Neuronal stem cell (in vitro differentiated cells): ENCODE results near the gene PCBP3.

Experiments
- DNase-seq: peaks from one replicate; pipeline ENCODE4 v3.0.0-alpha.2; 2013; ENCODE audit warnings: low spot score
- H2AFZ ChIP-seq: one replicate; pipeline ENCODE4 v1.6.1; 2013; ENCODE audit warnings: mild to moderate bottlenecking, low read length, inconsistent platforms
- H2AK5ac ChIP-seq: 2 replicates; pipeline ENCODE4 v1.6.1; 2013; ENCODE audit warnings: low read depth, mild to moderate bottlenecking, inconsistent platforms, low read length, moderate library complexity, mixed read lengths
- H2BK120ac ChIP-seq: 2 replicates; pipeline ENCODE4 v1.6.1; 2013; ENCODE audit warnings: low read depth, mild to moderate bottlenecking, inconsistent platforms, low read length, moderate library complexity, mixed read lengths
- H2BK12ac ChIP-seq: one replicate; pipeline ENCODE4 v1.6.1; 2013; ENCODE audit warnings: low read length, inconsistent platforms
- H2BK15ac ChIP-seq: 2 replicates; pipeline ENCODE4 v1.6.1; 2013; ENCODE audit warnings: mild to moderate bottlenecking, low read length, inconsistent platforms, mixed read lengths
- H2BK5ac ChIP-seq: one replicate; pipeline ENCODE4 v1.6.1; 2013; ENCODE audit warnings: inconsistent platforms, mild to moderate bottlenecking, low read length, moderate library complexity
- H3K14ac ChIP-seq: one replicate; pipeline ENCODE4 v1.6.1; 2013; ENCODE audit warnings: low read length, inconsistent platforms
- H3K18ac ChIP-seq: 2 replicates; pipeline ENCODE4 v1.6.1; 2013; ENCODE audit warnings: low read length, inconsistent platforms
- H3K23ac ChIP-seq: 2 replicates; pipeline ENCODE4 v1.6.1; 2013; ENCODE audit warnings: low read depth, mild to moderate bottlenecking, mixed read lengths, low read length, inconsistent platforms; ENCODE audit not compliant: poor library complexity
- H3K27ac ChIP-seq: replicated peaks from 3 replicates; pipeline ENCODE4 v1.5.1; 2013; ENCODE audit warnings: low read length, inconsistent platforms
- H3K27me3 ChIP-seq, 3 experiments: 2 replicates each; pipeline ENCODE4 v1.6.1; 2013; ENCODE audit warnings: low read length in 3 of 3, mild to moderate bottlenecking in 2 of 3, inconsistent platforms in 1 of 3, low read depth in 1 of 3, mixed read lengths in 1 of 3, moderate library complexity in 1 of 3; ENCODE audit not compliant: control insufficient read depth in 3 of 3, insufficient read depth in 3 of 3
- H3K36me3 ChIP-seq, 2 donors: replicated peaks in 1 of 2; 2 replicates each; pipeline ENCODE4 v1.6.1; 2013; ENCODE audit warnings: low read length in 2 of 2; ENCODE audit not compliant: control insufficient read depth in 2 of 2, insufficient read depth in 2 of 2
- H3K4ac ChIP-seq: 2 replicates; pipeline ENCODE4 v1.6.1; 2013; ENCODE audit warnings: inconsistent platforms, mild to moderate bottlenecking, low read length, moderate library complexity
- H3K4me1 ChIP-seq, 2 donors: 1 replicate in 1 of 2; 2 replicates in 1 of 2; pipeline ENCODE4 v1.6.1; 2013; ENCODE audit warnings: low read length in 2 of 2, low read depth in 1 of 2; ENCODE audit not compliant: control insufficient read depth in 2 of 2, insufficient read depth in 1 of 2
- H3K4me2 ChIP-seq: one replicate; pipeline ENCODE4 v1.6.1; 2013; ENCODE audit warnings: mild to moderate bottlenecking, low read length, inconsistent platforms; ENCODE audit not compliant: insufficient read depth, poor library complexity, severe bottlenecking
- H3K4me3 ChIP-seq, 2 donors: 2 replicates each; pipeline ENCODE4 v1.5.1; 2013; ENCODE audit warnings: low read length in 2 of 2, mild to moderate bottlenecking in 2 of 2, inconsistent platforms in 1 of 2, moderate library complexity in 1 of 2
- H3K79me1 ChIP-seq: one replicate; pipeline ENCODE4 v1.6.1; 2013; ENCODE audit warnings: low read depth, mild to moderate bottlenecking, inconsistent platforms, low read length, moderate library complexity
- H3K9ac ChIP-seq: one replicate; pipeline ENCODE4 v1.6.1; 2013; ENCODE audit warnings: mild to moderate bottlenecking, low read depth, low read length, inconsistent platforms; ENCODE audit not compliant: poor library complexity
- H3K9me3 ChIP-seq, 2 donors: replicated peaks in 1 of 2; 2 replicates each; pipeline versions ENCODE3 to v1.6.1; 2013; ENCODE audit warnings: low read length in 2 of 2, mild to moderate bottlenecking in 2 of 2, inconsistent platforms in 1 of 2, low read depth in 1 of 2, mixed read lengths in 1 of 2, moderate library complexity in 1 of 2; ENCODE audit not compliant: control insufficient read depth in 2 of 2, insufficient read depth in 1 of 2
- H4K8ac ChIP-seq: one replicate; pipeline ENCODE4 v1.6.1; 2013; ENCODE audit warnings: low read depth, mild to moderate bottlenecking, inconsistent platforms, low read length, moderate library complexity
- H4K91ac ChIP-seq: one replicate; pipeline ENCODE4 v1.6.1; 2013; ENCODE audit warnings: low read length, low read depth, mild to moderate bottlenecking, inconsistent platforms; ENCODE audit not compliant: poor library complexity
- WGBS, 2 donors: extraction: QIAGEN DNeasy Blood & Tissue Kit; methylation state at CpG; one replicate each; pipeline ENCODE4 v1.1.7; 2013; ENCODE audit warnings: missing lambda C conversion rate in 2 of 2, mixed read lengths in 1 of 2; ENCODE audit not compliant: insufficient read length in 2 of 2, insufficient replicate concordance in 1 of 2; ENCODE audit errors: extremely low coverage in 2 of 2; 5-methylcytosine and 5-hydroxymethylcytosine counted together

PCBP3 gene

DNA sequence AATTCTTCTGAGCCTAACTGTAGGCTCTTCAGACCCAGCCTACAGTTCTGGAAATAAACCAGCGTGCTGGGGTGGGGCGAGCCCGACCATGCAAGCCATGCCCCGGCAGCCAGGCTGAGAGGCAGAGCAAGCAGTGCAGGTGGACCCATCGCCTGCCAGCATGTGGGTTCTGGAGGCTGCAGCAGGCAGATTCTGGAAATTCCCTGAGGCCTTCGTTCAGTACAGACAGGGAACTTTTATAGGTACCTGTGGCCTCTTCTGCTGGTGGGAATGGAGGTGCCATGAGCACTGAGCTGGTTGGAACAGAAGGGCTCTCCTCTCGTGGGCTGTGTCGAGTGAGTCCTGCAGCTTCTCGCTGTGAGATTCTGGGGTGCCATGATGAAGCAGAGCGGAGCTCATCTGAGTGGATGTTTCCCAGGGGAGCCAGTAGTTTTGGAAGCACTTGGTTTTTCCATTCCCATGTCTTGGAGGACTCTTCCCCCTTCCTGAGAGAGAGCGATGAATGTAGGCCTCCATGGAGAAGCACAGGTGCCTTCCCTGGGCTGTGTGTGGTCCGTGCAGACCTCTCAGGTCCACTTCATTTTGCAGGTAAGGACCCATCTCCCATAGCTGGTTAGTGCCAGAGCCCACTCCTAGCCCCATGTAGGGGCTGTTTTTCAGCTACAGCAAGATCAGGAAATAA is 94.1 kb downstream of the PCBP3 start:
- Histone ChIP-seq H3K18ac (no peak overlapping the region), H3K27ac (no peak overlapping the region), H3K4me1 (peaks cover 0 to 3% of the 10 kb centered on the region in 2 donors), H2AK5ac (no peak overlapping the region), H2BK5ac (no peak overlapping the region), H3K4me2 (no peak overlapping the region), H3K14ac (no peak overlapping the region), H3K4me3 (no peak overlapping the region), H2BK12ac (no peak overlapping the region), H2BK120ac (no peak overlapping the region), H3K9ac (no peak overlapping the region), H3K79me1 (peaks cover 2% of the 10 kb centered on the region), H2AFZ (no peak overlapping the region), H4K8ac (no peak overlapping the region), H3K4ac (no peak overlapping the region), H3K27me3 (no peaks in the 10 kb centered on the region), H4K91ac (no peak overlapping the region), H2BK15ac (no peak overlapping the region), H3K23ac (no peak overlapping the region), H3K9me3 (peaks cover 0 to 2% of the 10 kb centered on the region in 2 donors), H3K36me3 (no peaks in the 10 kb centered on the region)
- DNase-seq, result no peak
- no CpG with 5 or more reads among the region's 12 CpGs for WGBS, 2 donors

DNA sequence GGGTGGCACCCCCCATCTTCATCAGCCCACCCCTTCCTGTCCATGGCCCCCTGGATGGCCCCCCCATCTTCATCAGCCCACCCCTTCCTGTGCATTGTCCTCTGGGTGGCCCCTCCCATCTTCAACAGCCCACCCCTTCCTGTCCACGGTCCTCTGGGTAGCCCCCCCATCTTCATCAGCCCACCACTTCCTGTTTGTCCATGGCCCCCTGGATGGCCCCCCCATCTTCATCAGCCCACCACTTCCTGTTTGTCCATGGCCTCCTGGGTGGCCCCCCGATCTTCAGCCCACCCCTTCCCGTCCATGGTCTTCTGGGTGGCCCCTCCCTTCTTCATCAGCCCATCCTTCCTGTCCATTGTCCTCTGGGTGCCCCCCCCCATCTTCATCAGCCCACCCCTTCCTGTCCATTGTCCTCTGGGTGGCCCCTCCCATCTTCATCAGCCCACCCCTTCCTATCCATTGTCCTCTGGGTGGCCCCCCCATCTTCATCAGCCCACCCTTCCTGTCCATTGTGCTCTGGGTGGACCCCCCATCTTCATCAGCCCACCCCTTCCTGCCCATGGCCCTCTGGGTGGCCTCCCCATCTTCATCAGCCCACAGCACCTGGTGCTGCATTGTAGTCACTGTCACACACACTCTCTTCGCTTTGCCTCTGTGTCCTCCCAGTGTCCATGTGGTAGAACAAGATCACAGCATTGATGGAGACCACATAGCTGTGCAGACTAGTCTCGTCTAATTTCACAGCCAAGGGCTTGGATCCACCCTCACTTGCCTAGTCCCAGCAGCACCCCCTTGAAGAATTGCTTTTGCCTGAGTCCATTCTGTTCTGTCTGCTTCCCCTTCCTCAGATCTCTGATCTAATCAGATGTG is 95.9 kb downstream of the PCBP3 start:
- Histone ChIP-seq H3K36me3 (no peaks in the 10 kb centered on the region), H3K4me2 (no peak overlapping the region), H4K91ac (no peak overlapping the region), H2BK15ac (no peak overlapping the region), H3K14ac (no peak overlapping the region), H2AK5ac (no peak overlapping the region), H2BK12ac (no peak overlapping the region), H3K27me3 (peaks cover 0 to 4% (median 0%) of the 10 kb centered on the region in 3 experiments), H3K9ac (no peak overlapping the region), H3K4me1 (no peaks in the 10 kb centered on the region), H3K79me1 (peaks cover 2% of the 10 kb centered on the region), H4K8ac (no peak overlapping the region), H3K9me3 (peaks cover 0 to 2% of the 10 kb centered on the region in 2 donors), H3K4ac (no peak overlapping the region), H2BK120ac (no peak overlapping the region), H2BK5ac (no peak overlapping the region), H3K27ac (no peak overlapping the region), H3K23ac (no peak overlapping the region), H3K18ac (no peak overlapping the region), H2AFZ (no peak overlapping the region), H3K4me3 (no peak overlapping the region)
- no peak for DNase-seq
- WGBS, 2 donors, result no CpG with 5 or more reads among the region's 5 CpGs

DNA sequence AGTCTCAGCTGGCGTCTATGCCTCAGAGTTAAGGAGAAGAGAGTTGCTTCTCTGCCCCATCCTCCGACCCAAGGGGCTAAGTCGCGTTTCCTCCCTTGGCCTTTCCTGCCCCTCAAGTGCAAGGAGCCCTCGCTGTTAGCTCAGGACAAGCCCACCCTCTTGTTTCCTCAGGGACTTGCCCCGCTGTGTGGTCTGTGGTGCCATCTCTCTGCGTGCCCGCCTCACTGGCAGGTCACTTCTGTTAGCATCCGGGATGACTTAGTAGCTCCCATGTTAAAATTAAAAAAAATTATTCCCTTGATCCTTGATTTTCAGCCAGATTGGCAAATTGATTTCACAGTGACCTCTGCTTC is 96.5 kb downstream of the PCBP3 start:
- H3K27ac ChIP-seq, result no peak overlapping the region
- peaks cover 2% of the 10 kb centered on the region for H3K79me1 ChIP-seq
- H4K91ac ChIP-seq, result no peak overlapping the region
- H3K4me2 ChIP-seq, result no peak overlapping the region
- H2AK5ac ChIP-seq, result no peak overlapping the region
- H3K4ac ChIP-seq, result no peak overlapping the region
- H3K9me3 ChIP-seq, result peaks cover 0 to 2% of the 10 kb centered on the region in 2 donors
- H2BK12ac ChIP-seq, result no peak overlapping the region
- H2BK120ac ChIP-seq, result no peak overlapping the region
- WGBS, 2 donors, result no CpG with 5 or more reads among the region's 9 CpGs
- DNase-seq, result no peak
- H3K9ac ChIP-seq, result no peak overlapping the region
- no peak overlapping the region for H4K8ac ChIP-seq
- H2AFZ ChIP-seq, result no peak overlapping the region
- H2BK15ac ChIP-seq, result no peak overlapping the region
- no peak overlapping the region for H3K23ac ChIP-seq
- no peaks in the 10 kb centered on the region for H3K4me1 ChIP-seq
- no peaks in the 10 kb centered on the region for H3K36me3 ChIP-seq
- no peak overlapping the region for H3K4me3 ChIP-seq
- no peak overlapping the region for H2BK5ac ChIP-seq
- H3K27me3 ChIP-seq, result peaks cover 0 to 4% (median 0%) of the 10 kb centered on the region in 3 experiments
- no peak overlapping the region for H3K18ac ChIP-seq
- no peak overlapping the region for H3K14ac ChIP-seq
